ENCODE data around the gene KLHL6.

- TF ChIP-seq ZNF263 (CRISPR knock-in tag; IDR thresholded peaks at IDR 0.05; ENCODE audit: low read depth) (no peak), JAZF1 (CRISPR knock-in tag; IDR thresholded peaks at IDR 0.05) (no peak), SMAD3 (CRISPR knock-in tag; IDR thresholded peaks at IDR 0.05; ENCODE audit: borderline replicate concordance) (no peak), SP1 (CRISPR knock-in tag; conservative IDR thresholded peaks at IDR 0.05) (no peak), JUN (CRISPR knock-in tag; IDR thresholded peaks at IDR 0.05) (no peak), NR1H2 (CRISPR knock-in tag; IDR thresholded peaks at IDR 0.05) (no peak), ATF3 (CRISPR knock-in tag; conservative IDR thresholded peaks at IDR 0.05) (no peak)
- TF ChIP-seq, protein P1, sequence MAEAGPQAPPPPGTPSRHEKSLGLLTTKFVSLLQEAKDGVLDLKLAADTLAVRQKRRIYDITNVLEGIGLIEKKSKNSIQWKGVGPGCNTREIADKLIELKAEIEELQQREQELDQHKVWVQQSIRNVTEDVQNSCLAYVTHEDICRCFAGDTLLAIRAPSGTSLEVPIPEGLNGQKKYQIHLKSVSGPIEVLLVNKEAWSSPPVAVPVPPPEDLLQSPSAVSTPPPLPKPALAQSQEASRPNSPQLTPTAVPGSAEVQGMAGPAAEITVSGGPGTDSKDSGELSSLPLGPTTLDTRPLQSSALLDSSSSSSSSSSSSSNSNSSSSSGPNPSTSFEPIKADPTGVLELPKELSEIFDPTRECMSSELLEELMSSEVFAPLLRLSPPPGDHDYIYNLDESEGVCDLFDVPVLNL (CRISPR knock-in tag; IDR thresholded peaks at IDR 0.05; ENCODE audit: borderline replicate concordance, low read depth), result no peak
- TF ChIP-seq, protein P2, sequence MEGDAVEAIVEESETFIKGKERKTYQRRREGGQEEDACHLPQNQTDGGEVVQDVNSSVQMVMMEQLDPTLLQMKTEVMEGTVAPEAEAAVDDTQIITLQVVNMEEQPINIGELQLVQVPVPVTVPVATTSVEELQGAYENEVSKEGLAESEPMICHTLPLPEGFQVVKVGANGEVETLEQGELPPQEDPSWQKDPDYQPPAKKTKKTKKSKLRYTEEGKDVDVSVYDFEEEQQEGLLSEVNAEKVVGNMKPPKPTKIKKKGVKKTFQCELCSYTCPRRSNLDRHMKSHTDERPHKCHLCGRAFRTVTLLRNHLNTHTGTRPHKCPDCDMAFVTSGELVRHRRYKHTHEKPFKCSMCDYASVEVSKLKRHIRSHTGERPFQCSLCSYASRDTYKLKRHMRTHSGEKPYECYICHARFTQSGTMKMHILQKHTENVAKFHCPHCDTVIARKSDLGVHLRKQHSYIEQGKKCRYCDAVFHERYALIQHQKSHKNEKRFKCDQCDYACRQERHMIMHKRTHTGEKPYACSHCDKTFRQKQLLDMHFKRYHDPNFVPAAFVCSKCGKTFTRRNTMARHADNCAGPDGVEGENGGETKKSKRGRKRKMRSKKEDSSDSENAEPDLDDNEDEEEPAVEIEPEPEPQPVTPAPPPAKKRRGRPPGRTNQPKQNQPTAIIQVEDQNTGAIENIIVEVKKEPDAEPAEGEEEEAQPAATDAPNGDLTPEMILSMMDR (IDR thresholded peaks at IDR 0.05), result no peak
- TF ChIP-seq, protein P3, sequence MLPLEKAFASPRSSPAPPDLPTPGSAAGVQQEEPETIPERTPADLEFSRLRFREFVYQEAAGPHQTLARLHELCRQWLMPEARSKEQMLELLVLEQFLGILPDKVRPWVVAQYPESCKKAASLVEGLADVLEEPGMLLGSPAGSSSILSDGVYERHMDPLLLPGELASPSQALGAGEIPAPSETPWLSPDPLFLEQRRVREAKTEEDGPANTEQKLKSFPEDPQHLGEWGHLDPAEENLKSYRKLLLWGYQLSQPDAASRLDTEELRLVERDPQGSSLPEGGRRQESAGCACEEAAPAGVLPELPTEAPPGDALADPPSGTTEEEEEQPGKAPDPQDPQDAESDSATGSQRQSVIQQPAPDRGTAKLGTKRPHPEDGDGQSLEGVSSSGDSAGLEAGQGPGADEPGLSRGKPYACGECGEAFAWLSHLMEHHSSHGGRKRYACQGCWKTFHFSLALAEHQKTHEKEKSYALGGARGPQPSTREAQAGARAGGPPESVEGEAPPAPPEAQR (CRISPR knock-in tag; IDR thresholded peaks at IDR 0.05), result no peak
Measured at GRCh38 chr3:183514021-183514420, 41.5 kb downstream of the KLHL6 start.
